GM12878 (cell line): ENCODE measurements around the gene PDE9A. TPM values are rescaled to one million over a fixed set of nuclear protein-coding genes. Genes with fewer than 3 reads are reported as not detected.

Experiments used
- ATAC-seq: fragments of 200-7000 bp; cut with Tn5 transposase; 3 replicates; pipeline ENCODE4 v1.9.1; 2020; ENCODE audit warnings: mild to moderate bottlenecking, moderate library complexity
- BruUV-seq: library from RNA; stranded (reverse); fragments of 400-500 nt; replicated peaks from 2 replicates; lab custom pipeline; 2021; lab: Mats Ljungman, UMichigan
- CTCF ChIA-PET: fragments of 300-600 bp; sonication (Branson Sonifier 250); formaldehyde crosslinking; extraction: SDS; loops from one replicate; lab custom pipeline; 2021; ENCODE audit warnings: inconsistent platforms; lab: Yijun Ruan, JAX
- POLR2A ChIA-PET: fragments of 350-600 bp; formaldehyde crosslinking; extraction: SDS; loops from one replicate; lab custom pipeline; 2021; ENCODE audit warnings: inconsistent platforms; lab: Charles Lee
- RAD21 ChIA-PET: fragments of 300-600 bp; sonication (Branson Sonifier 250); formaldehyde crosslinking; loops from one replicate; lab custom pipeline; 2023; ENCODE audit warnings: antibody characterized with exemption; ENCODE audit not compliant: unreplicated experiment; lab: Charles Lee
- SMC1A ChIA-PET: fragments of 300-600 bp; sonication (Branson Sonifier 250); formaldehyde crosslinking; loops from one replicate; lab custom pipeline; 2023; ENCODE audit not compliant: unreplicated experiment, uncharacterized antibody; lab: Charles Lee
- DNase-seq: peaks from one replicate; pipeline ENCODE4 v3.0.0-alpha.2; 2011; ENCODE audit warnings: low read depth, low spot score
- FAIRE-seq: peaks from 3 replicates; lab custom pipeline; 2011; peaks lifted over from hg19 to GRCh38; lab: Jason Lieb, UNC
- H2AFZ ChIP-seq: 2 replicates; pipeline ENCODE4 v1.6.0; 2011; ENCODE audit warnings: low read depth, low read length, control low read depth; ENCODE audit not compliant: control insufficient read depth
- H3K27ac ChIP-seq: 2 replicates; pipeline ENCODE4 v1.5.1; 2011; ENCODE audit warnings: control low read depth; ENCODE audit not compliant: control insufficient read depth, insufficient read depth
- H3K27me3 ChIP-seq, 2 experiments: replicated peaks in 1 of 2; 2 replicates each; pipeline versions ENCODE4 v1.6.0 to v1.6.1; 2011; ENCODE audit warnings: low read length in 1 of 2; ENCODE audit not compliant: control insufficient read depth in 2 of 2, insufficient read depth in 2 of 2
- H3K36me3 ChIP-seq, 2 experiments: 2 replicates each; pipeline ENCODE4 v1.5.1; 2011; ENCODE audit warnings: low read length in 1 of 2; ENCODE audit not compliant: control insufficient read depth in 2 of 2, insufficient read depth in 2 of 2
- H3K4me1 ChIP-seq: 2 replicates; pipeline ENCODE4 v1.6.1; 2011; ENCODE audit warnings: mild to moderate bottlenecking, low read length, moderate library complexity, mixed read lengths; ENCODE audit not compliant: control insufficient read depth, insufficient read depth
- H3K4me2 ChIP-seq: 2 replicates; pipeline ENCODE4 v1.6.0; 2011; ENCODE audit warnings: control low read depth; ENCODE audit not compliant: control insufficient read depth, insufficient read depth
- H3K4me3 ChIP-seq: fragments of 200-600 bp; sonication (generic); 2 replicates; pipeline ENCODE4 v1.5.1; 2016
- H3K79me2 ChIP-seq: 2 replicates; pipeline ENCODE4 v1.6.0; 2011; ENCODE audit warnings: low read length; ENCODE audit not compliant: control insufficient read depth, insufficient read depth
- H3K9ac ChIP-seq: 2 replicates; pipeline ENCODE4 v1.8.0; 2011; ENCODE audit warnings: low read length, control low read depth, mixed read lengths; ENCODE audit not compliant: control insufficient read depth, insufficient read depth
- H3K9me3 ChIP-seq: replicated peaks from 3 replicates; pipeline ENCODE4 v1.5.1; 2011; ENCODE audit warnings: mild to moderate bottlenecking, low read length; ENCODE audit not compliant: control insufficient read depth, insufficient read depth
- H4K20me1 ChIP-seq: 2 replicates; pipeline ENCODE4 v1.6.0; 2011; ENCODE audit not compliant: control insufficient read depth, insufficient read depth
- BACH1 ChIP-seq: fragments of 450-650 bp; IDR thresholded peaks from 2 replicates; pipeline ENCODE4 v1.6.1; 2017; ENCODE audit warnings: mild to moderate bottlenecking, borderline replicate concordance
- JUNB ChIP-seq: IDR thresholded peaks from 2 replicates; pipeline ENCODE4 v1.6.1; 2016; ENCODE audit warnings: antibody characterized with exemption, mild to moderate bottlenecking
- SKIL ChIP-seq: fragments of 450-650 bp; IDR thresholded peaks from 2 replicates; pipeline ENCODE4 v1.6.1; 2017; ENCODE audit warnings: mild to moderate bottlenecking, low read depth, inconsistent platforms; ENCODE audit not compliant: poor library complexity, severe bottlenecking
- SMC3 ChIP-seq: IDR thresholded peaks from 2 replicates; pipeline ENCODE4 v1.6.1; 2011; ENCODE audit warnings: low read length, improper control_type of control experiment, borderline replicate concordance
- SREBF1 ChIP-seq: IDR thresholded peaks from 2 replicates; pipeline ENCODE4 v1.6.1; 2012; ENCODE audit warnings: mild to moderate bottlenecking, low read length
- STAT3 ChIP-seq: IDR thresholded peaks from 2 replicates; pipeline ENCODE4 v1.6.1; 2011; ENCODE audit warnings: low read depth, low read length, improper control_type of control experiment
- USF2 ChIP-seq: IDR thresholded peaks from 2 replicates; pipeline ENCODE4 v1.6.1; 2011; ENCODE audit warnings: low read depth, low read length, improper control_type of control experiment, borderline replicate concordance
- ZNF217 ChIP-seq: fragments of 450-650 bp; IDR thresholded peaks from 2 replicates; pipeline ENCODE4 v1.6.1; 2017; ENCODE audit warnings: antibody characterized with exemption, mild to moderate bottlenecking
- WGBS: methylation state at CpG from one replicate; pipeline ENCODE4 v1.1.6; 2016; ENCODE audit warnings: low lambda C conversion rate; ENCODE audit not compliant: insufficient replicate concordance, insufficient coverage; ENCODE audit errors: missing lambda C conversion rate; 5-methylcytosine and 5-hydroxymethylcytosine counted together
- in situ Hi-C: fragments of 300-500 bp; cut with MboI; formaldehyde crosslinking; loops from 9 replicates; pipeline ENCODE4 v1.14.3; 2018; ENCODE audit warnings: mixed read lengths
- intact Hi-C: fragments of 100-400 bp; cut with micrococcal nuclease; formaldehyde crosslinking; loops from one replicate; pipeline ENCODE4 v1.14.2; 2022; ENCODE audit not compliant: unreplicated experiment
- polyA plus RNA-seq, 11 experiments: library from polyadenylated mRNA; depleted of rRNA in 4 of 11; unstranded in 6 of 11; stranded (reverse) in 5 of 11; fragments of >200 nt; fragmentation: Nextera tagmentation in 4 of 11; fragmentation: Illumina TruSeq in 1 of 11; extraction: Ambion mirVana in 4 of 11; extraction: Trizol in 1 of 11; gene quantifications; 1 replicate in 1 of 11; 2 replicates in 10 of 11; pipeline versions ENCODE4 v1.2.1 to v1.2.3, GENCODE V29; 2011 to 2016; ENCODE audit warnings: inconsistent platforms in 2 of 11, missing spikeins in 2 of 11, low read depth in 1 of 11
- total RNA-seq, 4 experiments: library from RNA; depleted of rRNA in 3 of 4; stranded (reverse); fragments of >200 nt in 3 of 4; fragmentation: Illumina TruSeq in 1 of 4; extraction: Trizol in 1 of 4; gene quantifications; 2 replicates each; pipeline versions ENCODE4 v1.2.1 to v1.2.3, GENCODE V29; 2013 to 2021
- TF ChIP-seq, protein P1 (sequence below): fragments of 450-650 bp; IDR thresholded peaks from 2 replicates; pipeline ENCODE4 v1.6.1; 2016; ENCODE audit warnings: mild to moderate bottlenecking
- TF ChIP-seq, protein P2 (sequence below): fragments of 450-650 bp; IDR thresholded peaks from 2 replicates; pipeline ENCODE4 v1.6.1; 2016; ENCODE audit warnings: mild to moderate bottlenecking, moderate library complexity, borderline replicate concordance

The PDE9A gene
- total and polyA plus RNA-seq, 10 of the 15 experiments (the other 5 are each of a cell fraction or from before 2014, with no cell fraction given), result 0.08 to 0.45 (median 0.20) TPM; not detected in 1

DNA sequence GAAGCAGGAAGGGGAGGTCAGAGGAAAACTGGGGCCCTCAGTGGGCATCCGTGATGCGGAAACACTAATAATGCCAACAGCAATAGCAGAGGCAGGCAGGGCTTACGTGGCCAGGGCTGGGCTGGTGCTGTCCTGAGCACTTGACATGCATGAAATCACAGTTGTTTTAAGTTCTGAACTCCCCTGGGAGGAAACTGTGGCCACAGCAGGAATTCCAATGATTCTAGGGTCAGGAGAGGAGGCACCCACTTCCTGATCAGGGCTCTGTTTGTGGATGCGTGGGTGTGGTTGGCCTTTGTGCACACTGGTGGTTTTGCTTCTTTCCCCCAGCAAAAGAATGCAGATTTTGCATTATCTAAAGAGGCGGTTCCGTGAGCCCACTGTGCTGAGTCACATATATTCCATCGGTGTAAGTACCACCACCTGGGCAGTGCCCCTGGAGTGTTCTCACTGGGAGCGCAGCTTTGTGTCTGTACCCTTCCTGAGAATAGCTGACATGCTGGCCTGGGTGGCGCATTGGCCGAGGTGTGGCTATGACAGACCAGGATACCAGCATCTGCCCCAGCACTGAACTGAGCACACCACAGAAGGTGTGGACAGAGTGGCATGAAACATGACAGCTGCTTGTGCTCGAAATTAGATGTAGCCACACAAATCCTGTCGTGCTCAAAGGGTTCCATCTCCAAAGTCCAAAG, 71.0 kb downstream of the PDE9A start (continued):
- TF ChIP-seq, protein P1, sequence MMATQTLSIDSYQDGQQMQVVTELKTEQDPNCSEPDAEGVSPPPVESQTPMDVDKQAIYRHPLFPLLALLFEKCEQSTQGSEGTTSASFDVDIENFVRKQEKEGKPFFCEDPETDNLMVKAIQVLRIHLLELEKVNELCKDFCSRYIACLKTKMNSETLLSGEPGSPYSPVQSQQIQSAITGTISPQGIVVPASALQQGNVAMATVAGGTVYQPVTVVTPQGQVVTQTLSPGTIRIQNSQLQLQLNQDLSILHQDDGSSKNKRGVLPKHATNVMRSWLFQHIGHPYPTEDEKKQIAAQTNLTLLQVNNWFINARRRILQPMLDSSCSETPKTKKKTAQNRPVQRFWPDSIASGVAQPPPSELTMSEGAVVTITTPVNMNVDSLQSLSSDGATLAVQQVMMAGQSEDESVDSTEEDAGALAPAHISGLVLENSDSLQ, result no peak
- TF ChIP-seq SREBF1, result no peak

DNA sequence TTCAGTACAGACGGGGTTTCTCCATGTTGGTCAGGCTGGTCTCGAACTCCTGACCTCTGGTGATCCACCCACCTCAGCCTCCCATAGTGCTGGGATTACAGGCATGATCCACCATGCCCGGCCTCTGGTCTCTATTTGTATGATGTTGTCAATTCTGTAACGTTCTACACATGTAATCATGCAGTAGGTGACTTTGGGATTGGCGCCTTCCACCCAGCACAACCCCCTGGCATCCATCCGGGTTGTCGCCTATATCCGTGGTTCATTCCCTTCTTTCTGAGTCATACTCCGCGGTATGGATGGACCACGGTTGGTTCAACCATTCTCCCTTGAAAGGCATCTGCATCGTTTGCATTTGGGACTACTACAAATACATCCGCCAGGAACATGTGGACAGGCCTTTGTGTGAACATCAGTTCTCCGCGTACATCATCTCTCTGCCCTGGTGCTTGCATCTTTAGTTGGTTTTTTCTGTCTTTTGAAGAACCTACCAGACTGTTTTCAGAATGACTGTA, 72.1 kb downstream of the PDE9A start:
- ATAC-seq (no peak), FAIRE-seq (no peak), DNase-seq (no peak)
- WGBS, result 59% methylated on average over 15 of the region's 15 CpGs
- no peaks in the 10 kb centered on the region for H3K9me3 ChIP-seq
- peaks cover 0 to 1% of the 10 kb centered on the region in 2 experiments; a peak in 1 of 4 replicates for H3K27me3 ChIP-seq
- no TSS peak for BruUV-seq
- no peak overlapping the region for H3K4me2 ChIP-seq
- ChIA-PET CTCF (no interaction called here), POLR2A (no interaction called here), RAD21 (no interaction called here), SMC1A (no interaction called here)
- no peaks in the 10 kb centered on the region for H3K36me3 ChIP-seq
- no peak overlapping the region for H2AFZ ChIP-seq
- no peak overlapping the region for H3K27ac ChIP-seq
- H3K4me1 ChIP-seq, result no peaks in the 10 kb centered on the region
- intact Hi-C loops (no loop called here), in situ Hi-C loops (no loop called here)
- no peak overlapping the region for H3K9ac ChIP-seq
- no peak overlapping the region for H3K4me3 ChIP-seq
- no peaks in the 10 kb centered on the region for H4K20me1 ChIP-seq
- H3K79me2 ChIP-seq, result no peaks in the 10 kb centered on the region
- TF ChIP-seq ZNF217, result no peak
- TF ChIP-seq SKIL, result no peak
- TF ChIP-seq, protein P2, sequence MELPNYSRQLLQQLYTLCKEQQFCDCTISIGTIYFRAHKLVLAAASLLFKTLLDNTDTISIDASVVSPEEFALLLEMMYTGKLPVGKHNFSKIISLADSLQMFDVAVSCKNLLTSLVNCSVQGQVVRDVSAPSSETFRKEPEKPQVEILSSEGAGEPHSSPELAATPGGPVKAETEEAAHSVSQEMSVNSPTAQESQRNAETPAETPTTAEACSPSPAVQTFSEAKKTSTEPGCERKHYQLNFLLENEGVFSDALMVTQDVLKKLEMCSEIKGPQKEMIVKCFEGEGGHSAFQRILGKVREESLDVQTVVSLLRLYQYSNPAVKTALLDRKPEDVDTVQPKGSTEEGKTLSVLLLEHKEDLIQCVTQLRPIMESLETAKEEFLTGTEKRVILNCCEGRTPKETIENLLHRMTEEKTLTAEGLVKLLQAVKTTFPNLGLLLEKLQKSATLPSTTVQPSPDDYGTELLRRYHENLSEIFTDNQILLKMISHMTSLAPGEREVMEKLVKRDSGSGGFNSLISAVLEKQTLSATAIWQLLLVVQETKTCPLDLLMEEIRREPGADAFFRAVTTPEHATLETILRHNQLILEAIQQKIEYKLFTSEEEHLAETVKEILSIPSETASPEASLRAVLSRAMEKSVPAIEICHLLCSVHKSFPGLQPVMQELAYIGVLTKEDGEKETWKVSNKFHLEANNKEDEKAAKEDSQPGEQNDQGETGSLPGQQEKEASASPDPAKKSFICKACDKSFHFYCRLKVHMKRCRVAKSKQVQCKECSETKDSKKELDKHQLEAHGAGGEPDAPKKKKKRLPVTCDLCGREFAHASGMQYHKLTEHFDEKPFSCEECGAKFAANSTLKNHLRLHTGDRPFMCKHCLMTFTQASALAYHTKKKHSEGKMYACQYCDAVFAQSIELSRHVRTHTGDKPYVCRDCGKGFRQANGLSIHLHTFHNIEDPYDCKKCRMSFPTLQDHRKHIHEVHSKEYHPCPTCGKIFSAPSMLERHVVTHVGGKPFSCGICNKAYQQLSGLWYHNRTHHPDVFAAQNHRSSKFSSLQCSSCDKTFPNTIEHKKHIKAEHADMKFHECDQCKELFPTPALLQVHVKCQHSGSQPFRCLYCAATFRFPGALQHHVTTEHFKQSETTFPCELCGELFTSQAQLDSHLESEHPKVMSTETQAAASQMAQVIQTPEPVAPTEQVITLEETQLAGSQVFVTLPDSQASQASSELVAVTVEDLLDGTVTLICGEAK, result no peak
- no peak for TF ChIP-seq JUNB
- TF ChIP-seq SMC3, result no peak
- no peak for TF ChIP-seq STAT3
- no peak for TF ChIP-seq BACH1
- no peak for TF ChIP-seq USF2
